SK-N-SH (cell line): ENCODE data around the gene SPDYE3. TPM values are rescaled to one million over a fixed set of nuclear protein-coding genes. Genes with fewer than 3 reads are reported as not detected.
A peak's percentile ranks its signal among the peaks of the same experiment; 100 is the strongest.
"Not testable (repeated sequence)": the region's sequence is repeated elsewhere in the genome, so short reads cannot be mapped to it uniquely, and the experiment has no call there.

ENCODE experiments used
- CTCF ChIA-PET: fragments of 300-600, 350-600 bp; formaldehyde crosslinking; extraction: SDS; loops from one replicate; lab custom pipeline; 2021; lab: Yijun Ruan, JAX
- POLR2A ChIA-PET: fragments of 350-600 bp; sonication (Branson Sonifier 250); formaldehyde crosslinking; extraction: SDS; loops from one replicate; lab custom pipeline; 2020; ENCODE audit warnings: antibody characterized with exemption, inconsistent platforms; lab: Yijun Ruan, JAX
- DNase-seq: peaks from one replicate; pipeline ENCODE4 v3.0.0; 2012
- H2AFZ ChIP-seq: fragments of 200-600 bp; sonication (generic); 2 replicates; pipeline ENCODE4 v1.8.1; 2016; ENCODE audit warnings: antibody characterized with exemption, mild to moderate bottlenecking, low read depth
- H3F3A ChIP-seq: fragments of 200-600 bp; sonication (generic); replicated peaks from 2 replicates; pipeline ENCODE3; 2016; ENCODE audit warnings: antibody characterized with exemption, mild to moderate bottlenecking; ENCODE audit not compliant: insufficient read depth
- H3K27ac ChIP-seq, 2 experiments: fragments of 200-500 bp in 1 of 2; fragments of 200-600 bp in 1 of 2; sonication (Bioruptor generic) in 1 of 2; sonication (generic), shearing (Covaris generic) in 1 of 2; 2 replicates each; pipeline versions ENCODE4 v1.5.1 to v1.6.1; 2014 to 2016; ENCODE audit warnings: low read depth in 2 of 2, inconsistent platforms in 1 of 2, low read length in 1 of 2, mild to moderate bottlenecking in 1 of 2, mixed read lengths in 1 of 2
- H3K27me3 ChIP-seq: fragments of 200-600 bp; sonication (generic), shearing (Covaris generic); 2 replicates; pipeline ENCODE4 v1.6.1; 2016; ENCODE audit warnings: mixed run types; ENCODE audit not compliant: insufficient read depth
- H3K36me3 ChIP-seq, 2 experiments: fragments of 200-500 bp in 1 of 2; fragments of 200-600 bp in 1 of 2; sonication (Bioruptor generic) in 1 of 2; sonication (generic) in 1 of 2; replicated peaks in 1 of 2; 2 replicates each; pipeline versions ENCODE3 to v1.5.1; 2014 to 2016; ENCODE audit warnings: low read length in 1 of 2, mild to moderate bottlenecking in 1 of 2; ENCODE audit not compliant: insufficient read depth in 2 of 2, control insufficient read depth in 1 of 2
- H3K4me1 ChIP-seq, 2 experiments: fragments of 200-500 bp in 1 of 2; fragments of 200-600 bp in 1 of 2; sonication (Bioruptor generic) in 1 of 2; sonication (generic), shearing (Covaris generic) in 1 of 2; 2 replicates each; pipeline versions ENCODE4 v1.5.1 to v1.6.1; 2014 to 2016; ENCODE audit warnings: low read depth in 1 of 2, low read length in 1 of 2, mixed run types in 1 of 2; ENCODE audit not compliant: insufficient read depth in 2 of 2, control insufficient read depth in 1 of 2
- H3K4me2 ChIP-seq: fragments of 200-600 bp; sonication (generic), shearing (Covaris generic); 2 replicates; pipeline ENCODE4 v1.6.1; 2017; ENCODE audit warnings: mixed run types
- H3K4me3 ChIP-seq, 2 experiments: fragments of 200-500 bp in 1 of 2; fragments of 200-600 bp in 1 of 2; sonication (Bioruptor generic) in 1 of 2; sonication (generic), shearing (Covaris generic) in 1 of 2; 2 replicates each; pipeline versions ENCODE4 v1.5.1 to v1.8.1; 2014 to 2016; ENCODE audit warnings: low read depth in 2 of 2, inconsistent platforms in 1 of 2, low read length in 1 of 2, mild to moderate bottlenecking in 1 of 2, mixed read lengths in 1 of 2, moderate library complexity in 1 of 2
- H3K79me2 ChIP-seq: fragments of 200-600 bp; sonication (generic); 2 replicates; pipeline ENCODE4 v1.8.1; 2017; ENCODE audit warnings: mild to moderate bottlenecking; ENCODE audit not compliant: insufficient read depth
- H3K9ac ChIP-seq: fragments of 200-600 bp; sonication (generic); 2 replicates; pipeline ENCODE4 v1.6.1; 2017; ENCODE audit warnings: mixed run types
- H3K9me2 ChIP-seq: fragments of 200-600 bp; sonication (generic); 2 replicates; pipeline ENCODE4 v1.6.1; 2017; ENCODE audit warnings: mixed run types
- H3K9me3 ChIP-seq: fragments of 200-600 bp; sonication (generic); 2 replicates; pipeline ENCODE4 v1.6.1; 2017; ENCODE audit warnings: mixed run types, mild to moderate bottlenecking, moderate library complexity
- H4K20me1 ChIP-seq: fragments of 200-600 bp; sonication (generic); 2 replicates; pipeline ENCODE4 v1.6.1; 2017; ENCODE audit warnings: mild to moderate bottlenecking, mixed run types; ENCODE audit not compliant: insufficient read depth
- FOSL2 ChIP-seq: IDR thresholded peaks from 2 replicates; pipeline ENCODE4 v1.4.0; 2012; ENCODE audit warnings: low read depth, mild to moderate bottlenecking, moderate library complexity, borderline replicate concordance
- GABPA ChIP-seq: IDR thresholded peaks from 2 replicates; pipeline ENCODE4 v1.4.0; 2012; ENCODE audit warnings: low read depth, mild to moderate bottlenecking
- JUND ChIP-seq: IDR thresholded peaks from 2 replicates; pipeline ENCODE4 v1.4.0; 2012
- SIN3A ChIP-seq: IDR thresholded peaks from 2 replicates; pipeline ENCODE4 v1.6.1; 2012; ENCODE audit warnings: low read depth, mild to moderate bottlenecking, low read length, moderate library complexity, borderline replicate concordance
- TCF12 ChIP-seq: IDR thresholded peaks from 2 replicates; pipeline ENCODE4 v1.4.0; 2012
- WGBS: methylation state at CpG from one replicate; pipeline ENCODE4 v1.1.6; 2017; ENCODE audit warnings: low lambda C conversion rate; 5-methylcytosine and 5-hydroxymethylcytosine counted together
- polyA plus RNA-seq, 3 experiments: library from polyadenylated mRNA; depleted of rRNA; stranded (reverse); fragments of >200 nt; gene quantifications; 2 replicates each; pipeline ENCODE4 v1.2.3, GENCODE V29; 2012
- TF ChIP-seq, protein P1 (sequence below): fragments of 150-350 bp; IDR thresholded peaks from 2 replicates; pipeline ENCODE4 v1.6.1; 2017; ENCODE audit warnings: antibody characterized with exemption, low read length, low read depth, borderline replicate concordance
- TF ChIP-seq, protein P2 (sequence below): fragments of 200-600 bp; sonication (generic); IDR thresholded peaks from 2 replicates; pipeline ENCODE4 v1.6.1; 2017; ENCODE audit warnings: antibody characterized with exemption, mild to moderate bottlenecking, moderate library complexity
- TF ChIP-seq, protein P3 (sequence below): IDR thresholded peaks from 2 replicates; pipeline ENCODE4 v1.4.0; 2012; ENCODE audit warnings: low read depth
- TF ChIP-seq, protein P4 (sequence below): IDR thresholded peaks from 2 replicates; pipeline ENCODE4 v1.4.0; 2012; ENCODE audit warnings: low read depth, borderline replicate concordance

SPDYE3 gene
- polyA plus RNA-seq, 1 of the 3 experiments (the other 2 are of a cell fraction): not detected

DNA sequence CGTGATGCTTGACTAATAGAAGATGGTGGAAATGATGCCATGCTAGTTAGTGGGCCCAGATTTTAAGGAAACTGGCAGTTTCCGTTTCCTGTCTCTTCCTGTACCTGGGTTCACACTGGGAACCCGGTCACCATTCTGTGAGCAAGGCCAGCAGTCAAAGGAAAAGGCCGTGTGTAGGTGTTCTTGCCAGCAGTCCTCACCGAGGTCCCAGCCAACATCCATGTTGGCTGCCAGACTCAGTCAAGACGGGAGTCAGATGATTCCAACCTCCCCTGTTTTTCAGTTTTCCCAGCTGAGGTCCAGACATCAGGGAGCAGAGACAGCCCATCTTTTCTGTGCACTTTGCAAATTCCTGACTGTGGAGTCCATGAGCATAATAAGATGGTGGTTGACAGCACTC is 35.3 kb downstream of the SPDYE3 start:
- H3K79me2 ChIP-seq: peaks cover 89% of the 10 kb centered on the region
- H3F3A ChIP-seq: peaks cover 23% of the 10 kb centered on the region
- no peak overlapping the region for H2AFZ ChIP-seq
- no peak overlapping the region for H3K27ac ChIP-seq
- TF ChIP-seq GABPA: no peak
- TF ChIP-seq, protein P1, sequence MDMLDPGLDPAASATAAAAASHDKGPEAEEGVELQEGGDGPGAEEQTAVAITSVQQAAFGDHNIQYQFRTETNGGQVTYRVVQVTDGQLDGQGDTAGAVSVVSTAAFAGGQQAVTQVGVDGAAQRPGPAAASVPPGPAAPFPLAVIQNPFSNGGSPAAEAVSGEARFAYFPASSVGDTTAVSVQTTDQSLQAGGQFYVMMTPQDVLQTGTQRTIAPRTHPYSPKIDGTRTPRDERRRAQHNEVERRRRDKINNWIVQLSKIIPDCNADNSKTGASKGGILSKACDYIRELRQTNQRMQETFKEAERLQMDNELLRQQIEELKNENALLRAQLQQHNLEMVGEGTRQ: no peak
- no peak for TF ChIP-seq SIN3A
- TF ChIP-seq TCF12: no peak
- ChIA-PET POLR2A (no interaction called here), CTCF (interaction anchor here (0.8 to 1.5 kb wide), 4 partner anchors 65 to 168 kb away, joined by 3 to 8 read pairs (median 4); no protein-coding TSS in a partner anchor)
- 98% methylated on average over 6 of the region's 6 CpGs for WGBS
- H3K9me2 ChIP-seq: no peaks in the 10 kb centered on the region
- H3K27me3 ChIP-seq: no peaks in the 10 kb centered on the region
- peaks cover 0 to 7% of the 10 kb centered on the region in 2 experiments; a peak in 2 of 4 replicates for H3K4me1 ChIP-seq
- no peak overlapping the region for H3K4me3 ChIP-seq
- H3K9me3 ChIP-seq: no peaks in the 10 kb centered on the region
- no peak overlapping the region for H3K4me2 ChIP-seq
- DNase-seq: no peak
- H4K20me1 ChIP-seq: peaks cover 30% of the 10 kb centered on the region
- H3K36me3 ChIP-seq: peaks cover 50 to 65% of the 10 kb centered on the region in 2 experiments
- no peak overlapping the region for H3K9ac ChIP-seq

DNA sequence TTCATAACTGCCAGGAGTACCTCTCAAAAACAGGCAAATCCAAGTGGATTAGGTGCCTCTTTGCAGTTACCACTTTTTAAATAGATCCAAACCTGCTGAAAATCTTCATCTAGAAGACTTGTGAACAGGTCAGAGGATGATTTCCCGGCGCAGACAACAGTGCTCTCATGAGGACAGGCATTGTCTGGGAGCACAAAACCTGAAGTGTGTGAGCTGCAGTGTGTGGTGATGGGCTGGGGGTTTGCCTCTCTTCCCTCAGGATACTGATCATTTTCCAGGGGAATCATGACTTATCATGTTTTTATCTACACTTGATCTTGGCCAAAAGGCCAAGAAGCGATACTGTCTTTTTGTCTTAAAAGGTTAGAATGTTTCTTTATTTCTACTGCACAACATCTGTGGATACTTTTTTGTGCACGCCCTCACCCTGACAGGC is 36.6 kb downstream of the SPDYE3 start:
- Histone ChIP-seq H3K79me2 (peaks cover 78% of the 10 kb centered on the region), H3K36me3 (peaks cover 53 to 68% of the 10 kb centered on the region in 2 experiments), H3K27ac (peak overlapping the region in 1 of 2 experiments; percentile 66; a peak in 1 of 4 replicates), H3F3A (peaks cover 20% of the 10 kb centered on the region), H4K20me1 (peaks cover 27% of the 10 kb centered on the region)
- 64% methylated on average over 3 of the region's 4 CpGs for WGBS
- H3K9ac ChIP-seq, DNase-seq, H3K9me3 ChIP-seq, POLR2A ChIA-PET, H3K9me2 ChIP-seq, H2AFZ ChIP-seq, H3K4me1 ChIP-seq, H3K4me3 ChIP-seq, H3K4me2 ChIP-seq, H3K27me3 ChIP-seq: not testable (repeated sequence)
- CTCF ChIA-PET: interaction anchor here (0.7 to 4.0 kb wide), 10 partner anchors 12 to 212 kb away, joined by 3 to 32 read pairs (median 4); no protein-coding TSS in a partner anchor

DNA sequence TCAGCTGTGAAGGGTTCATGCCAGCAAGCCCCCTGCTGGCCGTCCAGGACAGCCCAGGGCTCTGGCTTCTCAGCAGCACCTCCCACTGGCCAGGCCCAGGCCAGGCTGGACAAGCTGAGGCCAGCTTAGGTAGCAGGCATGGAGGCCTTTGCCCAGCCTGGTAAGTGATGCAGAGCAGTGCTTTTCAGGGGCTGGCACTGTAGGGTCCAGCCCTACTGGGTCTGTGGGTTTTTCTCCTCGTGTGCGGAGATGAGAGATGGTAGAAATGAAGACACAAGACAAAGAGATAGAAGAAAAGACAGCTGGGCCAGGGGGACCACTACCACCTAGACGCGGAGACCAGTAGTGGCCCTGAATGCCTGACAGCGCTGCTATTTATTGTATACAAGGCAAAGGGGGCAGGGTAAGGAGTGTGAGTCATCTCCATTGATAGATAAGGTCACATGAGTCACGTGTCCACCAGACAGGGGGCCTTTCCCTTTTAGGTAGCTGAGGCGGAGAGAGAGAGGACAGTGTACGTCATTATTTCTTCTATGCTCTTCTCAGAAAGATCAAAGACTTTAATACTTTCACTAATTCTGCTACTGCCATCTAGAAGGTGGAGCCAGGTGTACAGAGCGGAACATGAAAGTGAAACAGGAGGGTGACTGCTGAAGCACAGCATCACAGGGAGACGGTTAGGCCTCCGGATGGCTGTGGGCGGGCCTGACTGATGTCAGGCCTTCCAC is 37.2 kb downstream of the SPDYE3 start:
- H3K9ac ChIP-seq, H3K27me3 ChIP-seq, H3K4me3 ChIP-seq, DNase-seq, H2AFZ ChIP-seq, H3K9me2 ChIP-seq, H3K4me1 ChIP-seq, H3K9me3 ChIP-seq, POLR2A ChIA-PET: not testable (repeated sequence)
- H3K27ac ChIP-seq: peak overlapping the region in 1 of 2 experiments; percentile 66; a peak in 2 of 4 replicates
- peaks cover 59 to 71% of the 10 kb centered on the region in 2 experiments for H3K36me3 ChIP-seq
- H3K79me2 ChIP-seq: peaks cover 72% of the 10 kb centered on the region
- peak overlapping the region; percentile 60; the same call in 1 of the 2 replicates for H3K4me2 ChIP-seq
- TF ChIP-seq, protein P2, sequence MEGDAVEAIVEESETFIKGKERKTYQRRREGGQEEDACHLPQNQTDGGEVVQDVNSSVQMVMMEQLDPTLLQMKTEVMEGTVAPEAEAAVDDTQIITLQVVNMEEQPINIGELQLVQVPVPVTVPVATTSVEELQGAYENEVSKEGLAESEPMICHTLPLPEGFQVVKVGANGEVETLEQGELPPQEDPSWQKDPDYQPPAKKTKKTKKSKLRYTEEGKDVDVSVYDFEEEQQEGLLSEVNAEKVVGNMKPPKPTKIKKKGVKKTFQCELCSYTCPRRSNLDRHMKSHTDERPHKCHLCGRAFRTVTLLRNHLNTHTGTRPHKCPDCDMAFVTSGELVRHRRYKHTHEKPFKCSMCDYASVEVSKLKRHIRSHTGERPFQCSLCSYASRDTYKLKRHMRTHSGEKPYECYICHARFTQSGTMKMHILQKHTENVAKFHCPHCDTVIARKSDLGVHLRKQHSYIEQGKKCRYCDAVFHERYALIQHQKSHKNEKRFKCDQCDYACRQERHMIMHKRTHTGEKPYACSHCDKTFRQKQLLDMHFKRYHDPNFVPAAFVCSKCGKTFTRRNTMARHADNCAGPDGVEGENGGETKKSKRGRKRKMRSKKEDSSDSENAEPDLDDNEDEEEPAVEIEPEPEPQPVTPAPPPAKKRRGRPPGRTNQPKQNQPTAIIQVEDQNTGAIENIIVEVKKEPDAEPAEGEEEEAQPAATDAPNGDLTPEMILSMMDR: peak; percentile 81
- TF ChIP-seq JUND (peak; percentile 75; the same call in 1 of the 2 replicates), FOSL2 (peak; percentile 65; the same call in 1 of the 2 replicates)
- TF ChIP-seq, protein P3, sequence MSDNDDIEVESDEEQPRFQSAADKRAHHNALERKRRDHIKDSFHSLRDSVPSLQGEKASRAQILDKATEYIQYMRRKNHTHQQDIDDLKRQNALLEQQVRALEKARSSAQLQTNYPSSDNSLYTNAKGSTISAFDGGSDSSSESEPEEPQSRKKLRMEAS: 0 out of 2 replicates have a peak, but pooled peaks have one; percentile 11
- TF ChIP-seq, protein P4, sequence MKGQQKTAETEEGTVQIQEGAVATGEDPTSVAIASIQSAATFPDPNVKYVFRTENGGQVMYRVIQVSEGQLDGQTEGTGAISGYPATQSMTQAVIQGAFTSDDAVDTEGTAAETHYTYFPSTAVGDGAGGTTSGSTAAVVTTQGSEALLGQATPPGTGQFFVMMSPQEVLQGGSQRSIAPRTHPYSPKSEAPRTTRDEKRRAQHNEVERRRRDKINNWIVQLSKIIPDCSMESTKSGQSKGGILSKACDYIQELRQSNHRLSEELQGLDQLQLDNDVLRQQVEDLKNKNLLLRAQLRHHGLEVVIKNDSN: peak; percentile 84
- H4K20me1 ChIP-seq: peaks cover 27% of the 10 kb centered on the region
- CTCF ChIA-PET: interaction anchor here (0.7 to 4.0 kb wide), 13 partner anchors 12 to 213 kb away, joined by 3 to 32 read pairs (median 3); no protein-coding TSS in a partner anchor
- 70% methylated on average over 10 of the region's 13 CpGs for WGBS
- peaks cover 20% of the 10 kb centered on the region for H3F3A ChIP-seq
